ENCODE results near the gene PLEKHG2. TPM values are rescaled to one million over a fixed set of nuclear protein-coding genes. Genes with fewer than 3 reads are reported as not detected.

Gene PLEKHG2
- total RNA-seq, 2 experiments from 2014 or later = 30.4 to 65.9 TPM

- no peak overlapping the region for H3K27ac ChIP-seq (ENCODE audit: low read depth, low read length, poor library complexity, severe bottlenecking)
- TF ChIP-seq EZH2phosphoT487 (IDR thresholded peaks at IDR 0.05; ENCODE audit: borderline replicate concordance, low read depth, low read length) (no peak), CTCF (conservative IDR thresholded peaks at IDR 0.05; ENCODE audit: low read length) (no peak)
- BruUV-seq (replicated peaks) = no TSS peak
- H3K4me2 ChIP-seq (ENCODE audit: low read length) = no peak overlapping the region
- no peaks in the 10 kb centered on the region for H4K20me1 ChIP-seq (ENCODE audit: insufficient read depth, low read length)
- H3K9me3 ChIP-seq (ENCODE audit: low read length) = no peaks in the 10 kb centered on the region
- no peaks in the 10 kb centered on the region for H3K79me2 ChIP-seq (ENCODE audit: insufficient read depth, low read depth, low read length)
- H2AFZ ChIP-seq (ENCODE audit: low read length) = no peak overlapping the region
- H3K9me2 ChIP-seq (ENCODE audit: insufficient read depth, low read length) = no peaks in the 10 kb centered on the region
- ChIA-PET POLR2A (no interaction called here), CTCF (ENCODE audit: unreplicated experiment) (no interaction called here)
- no peak for DNase-seq (ENCODE audit: low spot score)
- no peaks in the 10 kb centered on the region for H3K4me1 ChIP-seq (ENCODE audit: insufficient read depth, low read length, poor library complexity, severe bottlenecking)
- H3K4me3 ChIP-seq (ENCODE audit: low read depth, low read length, poor library complexity, severe bottlenecking) = no peak overlapping the region
- intact Hi-C loops (cut with micrococcal nuclease; ENCODE audit: unreplicated experiment) = no loop called here
- peaks cover 72% of the 10 kb centered on the region for H3K36me3 ChIP-seq (ENCODE audit: insufficient read depth, low read length)
Measured at GRCh38 chr19:39370735-39371134, 41.7 kb upstream of the PLEKHG2 start.

- H3K9me3 ChIP-seq (ENCODE audit: low read length) = no peaks in the 10 kb centered on the region
- peaks cover 74% of the 10 kb centered on the region for H3K36me3 ChIP-seq (ENCODE audit: insufficient read depth, low read length)
- H3K4me1 ChIP-seq (ENCODE audit: insufficient read depth, low read length, poor library complexity, severe bottlenecking) = no peaks in the 10 kb centered on the region
- TF ChIP-seq CTCF (conservative IDR thresholded peaks at IDR 0.05; ENCODE audit: low read length) (no peak), EZH2phosphoT487 (IDR thresholded peaks at IDR 0.05; ENCODE audit: borderline replicate concordance, low read depth, low read length) (no peak)
- no TSS peak for BruUV-seq (replicated peaks)
- POLR2A ChIA-PET = no interaction called here
- CTCF ChIA-PET (ENCODE audit: unreplicated experiment) = no interaction called here
- H3K4me2 ChIP-seq (ENCODE audit: low read length) = no peak overlapping the region
- no peaks in the 10 kb centered on the region for H3K9me2 ChIP-seq (ENCODE audit: insufficient read depth, low read length)
- no peaks in the 10 kb centered on the region for H3K79me2 ChIP-seq (ENCODE audit: insufficient read depth, low read depth, low read length)
- intact Hi-C loops (cut with micrococcal nuclease; ENCODE audit: unreplicated experiment) = no loop called here
- DNase-seq (ENCODE audit: low spot score) = no peak
- no peaks in the 10 kb centered on the region for H4K20me1 ChIP-seq (ENCODE audit: insufficient read depth, low read length)
- no peak overlapping the region for H3K27ac ChIP-seq (ENCODE audit: low read depth, low read length, poor library complexity, severe bottlenecking)
- no peak overlapping the region for H3K4me3 ChIP-seq (ENCODE audit: low read depth, low read length, poor library complexity, severe bottlenecking)
- H2AFZ ChIP-seq (ENCODE audit: low read length) = no peak overlapping the region
Measured at GRCh38 chr19:39372047-39372802, 40.2 kb upstream of the PLEKHG2 start.

- POLR2A ChIA-PET = no interaction called here
- no peak overlapping the region for H3K4me3 ChIP-seq (ENCODE audit: low read depth, low read length, poor library complexity, severe bottlenecking)
- no peak overlapping the region for H3K27ac ChIP-seq (ENCODE audit: low read depth, low read length, poor library complexity, severe bottlenecking)
- H4K20me1 ChIP-seq (ENCODE audit: insufficient read depth, low read length) = no peaks in the 10 kb centered on the region
- DNase-seq (ENCODE audit: low spot score) = no peak
- BruUV-seq (replicated peaks) = no TSS peak
- TF ChIP-seq CTCF (conservative IDR thresholded peaks at IDR 0.05; ENCODE audit: low read length) (no peak), EZH2phosphoT487 (IDR thresholded peaks at IDR 0.05; ENCODE audit: borderline replicate concordance, low read depth, low read length) (no peak)
- no peak overlapping the region for H3K4me2 ChIP-seq (ENCODE audit: low read length)
- H3K9me3 ChIP-seq (ENCODE audit: low read length) = no peaks in the 10 kb centered on the region
- intact Hi-C loops (cut with micrococcal nuclease; ENCODE audit: unreplicated experiment) = no loop called here
- no peaks in the 10 kb centered on the region for H3K4me1 ChIP-seq (ENCODE audit: insufficient read depth, low read length, poor library complexity, severe bottlenecking)
- peaks cover 82% of the 10 kb centered on the region for H3K36me3 ChIP-seq (ENCODE audit: insufficient read depth, low read length)
- H2AFZ ChIP-seq (ENCODE audit: low read length) = no peak overlapping the region
- H3K79me2 ChIP-seq (ENCODE audit: insufficient read depth, low read depth, low read length) = no peaks in the 10 kb centered on the region
- no peaks in the 10 kb centered on the region for H3K9me2 ChIP-seq (ENCODE audit: insufficient read depth, low read length)
- CTCF ChIA-PET (ENCODE audit: unreplicated experiment) = no interaction called here
Measured at GRCh38 chr19:39372941-39373340, 39.5 kb upstream of the PLEKHG2 start.

Data from OCI-LY7 (cell line).